T-helper 9 cell (primary cell): ENCODE results near the gene TRIO.

Source experiments
- DNase-seq: peaks from one replicate; pipeline ENCODE4 v3.0.0-alpha.2; 2020

Gene TRIO

GRCh38 chr5:14123551-14123950 is 19.6 kb upstream of the TRIO start:
- no peak for DNase-seq

DNA sequence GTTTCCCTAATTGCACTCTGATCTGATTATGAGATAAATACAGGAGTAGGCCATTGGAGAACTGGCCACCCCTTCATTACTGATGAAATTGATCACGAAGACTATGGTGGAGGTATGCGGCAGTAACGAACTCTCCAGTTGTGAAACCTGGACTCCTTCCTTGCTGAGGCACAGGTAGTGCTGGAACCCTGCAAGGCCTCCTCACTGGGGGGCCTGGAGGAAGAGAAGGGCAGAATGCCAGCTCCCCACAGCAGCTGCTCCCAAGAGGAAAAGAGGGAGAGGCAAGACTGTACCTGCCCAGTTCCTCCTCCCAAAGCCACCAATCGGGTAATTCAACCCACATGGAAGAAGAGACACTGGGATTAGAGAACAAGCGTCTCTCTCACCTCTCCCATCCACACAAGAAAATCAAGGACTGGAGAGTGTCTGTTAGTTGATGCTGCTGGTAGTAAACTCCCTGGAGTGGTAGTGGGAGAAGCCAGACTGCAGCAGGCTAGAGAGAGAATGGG is 19.1 kb upstream of the TRIO start:
- no peak for DNase-seq

DNA sequence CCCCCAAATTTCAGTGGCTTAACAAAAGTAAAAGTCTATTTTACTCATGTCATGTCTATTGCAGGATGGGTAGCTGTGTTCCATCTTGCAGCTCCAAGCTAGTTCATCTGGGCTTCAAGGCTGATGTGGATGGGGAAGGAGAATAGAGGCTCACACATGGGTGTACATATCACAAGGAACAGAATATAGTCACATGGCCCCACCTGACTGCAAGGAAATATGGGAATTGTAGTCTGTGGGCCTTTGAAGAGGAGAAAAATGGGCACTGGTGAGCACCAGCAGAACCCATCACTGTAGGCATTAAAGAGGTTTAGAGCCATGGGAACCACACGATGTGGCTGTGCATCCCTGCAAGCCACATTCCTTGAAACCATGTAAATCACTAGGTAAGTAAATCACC is 17.9 kb upstream of the TRIO start:
- DNase-seq, result no peak

DNA sequence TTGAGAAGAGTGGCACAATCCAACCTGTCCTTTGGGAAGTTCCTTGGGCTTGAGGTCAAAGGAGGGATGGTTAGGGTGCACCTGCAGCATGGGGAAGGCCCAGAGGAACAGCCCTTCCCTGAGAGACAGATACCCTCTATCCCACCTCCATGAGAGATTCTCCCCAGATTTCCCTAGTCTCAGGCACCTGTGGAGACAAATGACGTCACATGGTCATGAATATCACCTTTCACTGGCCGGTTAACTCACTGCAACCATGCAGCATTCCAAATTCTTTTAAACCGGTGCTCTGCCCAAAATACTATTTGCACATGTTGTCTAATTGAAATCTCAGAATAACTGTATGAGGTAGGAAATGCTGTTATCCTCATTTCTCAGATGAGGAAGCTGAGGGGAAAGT is 15.6 kb upstream of the TRIO start:
- DNase-seq, result no peak

- no peak for DNase-seq
These were observed 15.1 kb upstream of the TRIO start for GRCh38 chr5:14128079-14128478.

DNA sequence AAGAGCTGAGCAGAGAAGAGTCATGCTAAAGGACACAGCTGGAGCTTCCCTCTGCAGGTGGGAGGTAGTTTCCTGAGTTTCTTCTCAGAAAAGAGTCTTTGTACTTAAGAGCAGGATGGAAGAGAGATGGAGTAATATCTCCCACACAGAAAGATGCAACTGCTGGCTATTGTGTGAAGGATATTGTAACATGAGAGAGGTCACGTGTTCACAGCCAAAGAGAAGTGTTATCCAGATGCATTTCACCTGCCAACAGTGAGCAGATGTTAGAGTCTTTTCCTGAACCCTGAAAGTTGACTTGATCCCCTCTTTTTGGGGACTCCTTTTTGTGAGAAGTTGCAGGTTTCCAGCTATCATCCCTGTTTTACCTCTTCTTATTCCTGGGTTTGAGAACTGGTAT is 14.0 kb upstream of the TRIO start:
- DNase-seq, result no peak

GRCh38 chr5:14131855-14132503 is 11.2 kb upstream of the TRIO start:
- DNase-seq, result no peak

- DNase-seq, result no peak
These were observed 9.7 kb upstream of the TRIO start for GRCh38 chr5:14133394-14133793.

DNA sequence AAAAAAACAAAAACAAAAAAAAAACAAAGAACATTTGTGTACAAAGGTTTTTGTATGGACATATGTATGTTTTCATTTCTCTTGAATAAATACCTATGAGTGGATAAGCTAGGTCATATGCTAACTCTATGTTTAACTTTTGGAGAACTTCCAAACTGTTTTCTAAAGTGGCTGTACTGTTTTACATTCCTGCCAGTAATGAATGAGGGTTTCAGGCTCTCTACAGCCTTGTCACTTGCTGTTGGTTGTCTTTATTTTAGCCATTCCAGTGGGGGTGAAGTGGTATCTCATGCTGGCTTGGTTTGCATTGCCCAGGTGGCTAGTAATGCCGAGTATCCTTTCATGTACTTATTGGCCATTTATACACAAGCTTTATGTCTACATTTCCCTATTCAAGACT is 9.1 kb upstream of the TRIO start:
- no peak for DNase-seq

DNA sequence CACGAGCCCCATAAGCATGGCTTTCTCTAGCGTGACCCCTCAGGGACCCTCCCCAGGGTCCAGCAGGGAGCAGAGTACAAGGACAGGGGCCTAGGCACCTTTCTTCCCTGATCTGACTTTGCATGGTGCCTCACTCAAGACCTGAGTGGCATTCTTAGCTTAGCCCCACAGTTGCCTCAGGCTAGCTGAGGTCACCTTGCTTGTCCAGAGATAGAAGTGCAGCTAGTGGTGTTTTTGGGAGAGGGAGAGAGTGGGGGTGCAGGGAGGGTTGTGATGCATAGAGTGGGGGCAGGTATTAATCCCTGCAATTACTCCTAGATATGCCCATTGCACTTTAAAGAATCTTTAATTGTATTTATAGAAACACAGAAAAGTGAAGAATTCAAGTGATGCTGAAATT is 8.4 kb upstream of the TRIO start:
- no peak for DNase-seq

DNA sequence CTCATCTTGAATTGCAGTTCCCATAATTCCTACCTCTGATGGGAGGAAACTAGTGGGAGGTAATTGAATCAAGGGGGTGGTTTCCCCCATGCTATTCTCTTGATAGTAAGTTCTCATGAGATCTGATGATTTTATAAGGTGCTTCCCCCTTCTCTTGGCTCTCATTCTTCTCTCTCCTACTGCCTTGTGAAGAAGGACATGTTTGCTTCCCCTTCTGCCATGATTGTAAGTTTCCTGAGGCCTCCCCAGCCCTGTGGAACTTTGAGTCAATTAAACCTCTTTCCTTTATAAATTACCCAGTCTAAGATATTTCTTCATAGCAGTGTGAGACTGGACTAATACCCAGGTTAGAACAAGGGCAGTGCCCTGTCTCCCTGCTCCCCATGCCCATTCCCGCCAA is 7.5 kb upstream of the TRIO start:
- no peak for DNase-seq

DNA sequence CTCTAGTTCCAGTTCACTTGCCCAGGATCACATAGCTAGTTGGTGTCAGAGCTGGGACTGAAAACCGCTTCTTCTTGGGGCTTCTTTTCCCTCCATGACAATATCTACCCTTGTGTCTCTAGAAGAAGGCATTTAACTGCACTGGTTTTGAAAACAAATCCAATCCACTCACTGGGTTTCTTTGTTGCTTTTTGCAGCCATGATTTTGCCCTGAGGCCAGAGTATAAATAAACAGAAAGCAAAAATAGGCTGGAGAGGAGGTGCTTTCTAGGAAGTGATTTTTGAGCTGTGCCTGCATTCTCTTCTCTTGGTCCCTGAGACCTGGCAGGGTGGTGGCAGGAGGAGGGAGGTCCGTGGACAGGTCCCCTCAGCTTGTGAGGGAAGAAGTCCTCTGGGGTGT is 6.9 kb upstream of the TRIO start:
- DNase-seq, result no peak

DNA sequence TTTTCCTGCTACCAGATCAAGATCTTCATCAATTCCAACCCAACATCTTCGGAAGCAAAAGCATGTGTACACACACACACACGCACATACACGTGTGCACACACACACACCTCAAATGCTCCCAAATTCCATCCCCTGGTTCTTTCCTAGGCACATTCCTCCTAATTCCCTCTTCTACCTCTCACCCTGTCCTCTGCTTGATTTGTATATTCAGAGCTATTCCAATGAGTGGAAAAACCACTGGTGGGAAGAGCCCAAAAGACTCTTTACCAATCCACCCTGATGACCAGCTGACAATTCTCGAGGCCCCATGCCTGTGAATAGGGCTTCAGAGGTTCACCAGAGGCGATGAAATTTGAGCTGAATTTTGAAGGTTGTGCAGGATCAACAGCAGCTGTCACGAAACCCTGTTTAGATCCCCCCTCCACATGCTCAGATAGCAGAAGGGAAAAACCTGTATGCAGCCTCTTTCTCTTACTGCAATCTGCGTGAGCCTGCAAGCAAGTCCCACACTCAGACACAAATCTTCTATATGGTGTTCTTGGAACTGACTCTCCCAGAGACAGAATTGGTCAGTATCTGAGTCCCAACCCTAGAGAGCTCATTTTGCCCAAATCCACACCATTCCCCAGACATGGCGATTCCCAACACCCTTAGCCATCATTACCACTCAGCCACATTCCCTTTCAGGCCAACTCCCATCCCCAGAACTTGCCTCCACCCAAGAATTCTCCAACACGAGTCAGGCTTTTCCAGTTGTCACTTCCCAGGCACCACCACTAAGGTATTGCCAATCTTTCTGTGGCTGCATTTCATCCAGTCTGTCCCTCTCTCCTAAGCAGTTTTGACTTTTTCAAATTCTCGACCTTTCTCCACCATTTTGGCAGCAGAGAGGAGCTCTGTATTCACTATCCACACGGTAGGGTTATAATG is 4.3 kb upstream of the TRIO start:
- DNase-seq, result no peak

GRCh38 chr5:14141764-14142163 is 1.4 kb upstream of the TRIO start:
- no peak for DNase-seq

DNA sequence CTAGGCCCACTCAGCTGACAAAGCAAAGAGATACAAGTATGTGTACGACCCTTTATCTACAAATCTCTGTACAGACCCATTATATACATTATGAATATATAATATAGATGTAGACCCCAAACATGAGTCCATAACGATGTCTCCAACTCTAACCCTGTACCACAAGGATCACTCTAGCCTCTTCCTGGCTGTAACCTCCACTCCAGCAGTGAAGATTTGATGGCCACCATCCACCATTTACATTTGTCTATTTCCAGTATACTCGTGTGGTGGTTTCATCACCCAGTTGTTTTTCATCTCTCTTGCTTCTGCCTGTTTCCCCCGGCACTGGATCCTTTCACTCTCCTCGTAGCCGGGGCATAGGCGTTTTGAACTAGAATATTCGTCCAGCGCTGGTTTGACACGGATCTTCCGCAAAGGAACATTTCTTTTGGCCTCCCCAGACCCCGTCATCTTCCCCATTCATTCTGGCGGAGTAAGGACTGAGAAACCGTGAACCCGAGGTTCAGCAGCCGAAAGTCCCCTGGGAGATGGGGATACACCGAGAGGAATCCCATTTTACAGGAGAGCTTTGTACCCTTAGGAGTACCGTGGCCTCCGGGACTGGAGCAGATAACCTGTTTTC is 828 bp upstream of the TRIO start:
- DNase-seq, result no peak

DNA sequence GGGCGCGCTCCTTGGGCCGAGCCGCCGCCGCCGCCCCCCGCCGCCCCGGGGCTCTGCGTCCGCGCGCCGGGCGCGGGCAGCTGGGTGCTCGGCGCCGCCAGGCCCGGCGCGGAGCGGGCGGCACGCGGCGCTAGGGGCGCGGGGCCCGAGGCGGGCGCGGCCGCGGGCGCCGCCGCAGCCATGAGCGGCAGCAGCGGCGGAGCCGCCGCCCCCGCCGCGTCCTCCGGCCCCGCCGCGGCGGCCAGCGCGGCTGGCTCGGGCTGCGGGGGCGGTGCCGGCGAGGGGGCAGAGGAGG is 351 bp downstream of the TRIO start:
- no peak for DNase-seq

DNA sequence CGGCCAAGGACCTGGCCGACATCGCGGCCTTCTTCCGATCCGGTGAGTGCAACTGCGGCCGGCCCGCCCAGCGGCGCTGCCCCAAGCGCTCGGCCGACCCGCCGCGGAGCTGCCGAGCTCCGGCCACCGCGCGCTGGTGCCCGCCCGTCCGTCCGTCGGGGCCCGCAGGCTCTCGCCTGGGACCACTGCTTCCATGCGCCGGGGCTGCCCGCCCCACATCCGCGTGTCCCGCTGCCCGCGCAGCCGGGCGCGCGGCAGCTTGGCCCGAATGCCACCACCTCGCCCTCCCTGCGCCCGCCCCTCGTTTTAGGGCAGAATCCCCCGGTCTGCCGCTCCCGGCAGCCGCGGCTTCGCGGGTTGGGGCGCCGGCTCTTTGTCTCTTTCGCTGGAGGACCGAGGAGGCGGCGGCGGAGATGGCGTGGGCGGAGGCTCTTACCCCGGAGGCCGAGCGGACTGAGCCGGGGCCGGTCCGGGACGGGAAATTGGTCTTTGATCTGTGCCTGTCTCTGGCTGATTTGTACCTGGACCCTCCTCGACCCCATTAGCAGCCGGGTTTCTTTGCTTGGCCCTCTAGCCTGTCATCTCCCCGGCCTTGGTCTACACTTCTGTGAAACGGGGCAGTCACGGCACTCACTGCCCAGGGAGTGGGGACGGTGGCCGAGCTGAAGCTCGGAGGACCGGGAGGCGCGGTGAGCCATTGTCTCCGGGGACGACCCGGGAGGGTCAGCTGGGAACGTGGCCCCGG is 871 bp downstream of the TRIO start:
- peak; percentile 9 for DNase-seq

GRCh38 chr5:14144586-14145434 is 1.7 kb downstream of the TRIO start:
- peak; percentile 6 for DNase-seq

DNA sequence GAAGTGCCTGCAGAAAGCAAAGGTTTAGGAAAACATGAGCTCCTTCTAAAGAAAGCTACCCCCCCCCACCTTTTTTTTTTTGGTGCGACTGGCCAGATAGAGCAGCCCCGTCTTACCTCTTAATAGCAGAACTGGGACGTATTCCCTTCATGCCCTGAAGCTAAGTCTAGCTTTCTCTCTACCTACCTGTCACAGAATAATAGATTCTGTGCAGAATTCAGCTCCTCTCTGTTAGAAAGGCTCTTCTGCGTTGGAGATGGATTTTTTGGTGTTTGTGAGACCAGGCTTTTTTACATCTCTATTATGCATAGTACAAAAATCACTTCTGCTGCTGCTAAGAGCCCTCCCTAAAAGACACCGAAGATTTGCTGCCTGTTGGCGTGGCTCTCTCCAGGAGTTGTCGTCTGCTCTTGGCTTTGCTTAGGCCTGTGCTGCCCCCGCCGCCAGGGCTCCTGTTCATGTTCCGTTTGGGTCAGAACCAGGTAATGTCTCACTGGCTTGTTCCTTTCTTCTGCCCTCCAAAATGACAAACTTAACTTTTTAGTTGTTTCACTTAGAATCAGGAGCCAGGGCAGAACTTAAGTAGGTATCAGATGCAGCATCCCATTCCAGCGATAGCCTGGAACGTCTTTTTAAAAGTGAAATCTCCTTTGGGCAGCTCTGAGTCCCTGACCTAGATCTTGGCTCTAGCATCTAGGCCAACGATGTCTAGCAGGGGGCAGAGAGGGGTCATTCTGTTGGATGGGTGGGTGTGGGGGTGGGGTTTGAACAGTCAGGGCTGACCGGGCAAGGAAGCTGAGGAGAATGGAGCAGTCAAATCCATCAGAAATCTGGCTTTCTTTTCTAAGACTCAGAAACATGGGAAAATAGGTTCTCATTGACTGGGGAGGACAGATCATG is 2.5 kb downstream of the TRIO start:
- DNase-seq, result no peak

- no peak for DNase-seq
These were observed 3.6 kb downstream of the TRIO start for GRCh38 chr5:14146725-14147124.

GRCh38 chr5:14147210-14147609 is 4.1 kb downstream of the TRIO start:
- DNase-seq, result no peak
